Aorta (tissue), 5 donors: Measurements from ENCODE around the gene ISCA2. TPM values are rescaled to one million over a fixed set of nuclear protein-coding genes. Genes with fewer than 3 reads are reported as not detected.

ENCODE experiments used
- ATAC-seq: fragments of 200-7000 bp; cut with Tn5 transposase; one replicate; pipeline ENCODE4 v1.9.1; 2022; ENCODE audit warnings: moderate library complexity; ENCODE audit not compliant: low FRiP score
- DNase-seq, 2 donors: peaks; one replicate each; pipeline ENCODE4 v3.0.0-alpha.2; 2020
- H3K27ac ChIP-seq, 2 donors: one replicate each; pipeline ENCODE4 v1.5.1; 2013; ENCODE audit warnings: low read length in 2 of 2, mild to moderate bottlenecking in 2 of 2, moderate library complexity in 2 of 2, control low read depth in 1 of 2, inconsistent platforms in 1 of 2, low read depth in 1 of 2
- H3K27me3 ChIP-seq, 2 donors: one replicate each; pipeline ENCODE4 v1.6.1; 2013; ENCODE audit warnings: control low read depth in 1 of 2, low read length in 1 of 2, mild to moderate bottlenecking in 1 of 2, moderate library complexity in 1 of 2; ENCODE audit not compliant: insufficient read depth in 2 of 2, control insufficient read depth in 1 of 2
- H3K36me3 ChIP-seq, 2 donors: one replicate each; pipeline ENCODE4 v1.6.1; 2013; ENCODE audit warnings: control low read depth in 1 of 2, low read length in 1 of 2, mild to moderate bottlenecking in 1 of 2; ENCODE audit not compliant: insufficient read depth in 2 of 2, control insufficient read depth in 1 of 2
- H3K4me1 ChIP-seq, 2 donors: one replicate each; pipeline ENCODE4 v1.6.1; 2013; ENCODE audit warnings: low read length in 2 of 2, control low read depth in 1 of 2, mild to moderate bottlenecking in 1 of 2, moderate library complexity in 1 of 2; ENCODE audit not compliant: insufficient read depth in 2 of 2, control insufficient read depth in 1 of 2
- H3K4me3 ChIP-seq, 2 donors: one replicate each; pipeline ENCODE4 v1.5.1; 2013; ENCODE audit warnings: low read length in 2 of 2, control low read depth in 1 of 2, mild to moderate bottlenecking in 1 of 2
- H3K9me3 ChIP-seq: one replicate; pipeline ENCODE4 v1.6.1; 2013; ENCODE audit warnings: mild to moderate bottlenecking, low read length; ENCODE audit not compliant: control insufficient read depth
- WGBS, 2 donors: extraction: QIAGEN DNeasy Blood & Tissue Kit; methylation state at CpG; one replicate each; pipeline ENCODE4 v1.1.7; 2013; 5-methylcytosine and 5-hydroxymethylcytosine counted together
- intact Hi-C, 2 donors: fragments of 100-400 bp; cut with DNase I; formaldehyde crosslinking; loops; one replicate each; pipeline versions ENCODE4 v1.14.2 to v1.15.0; 2022
- polyA plus RNA-seq, 2 donors: library from polyadenylated mRNA; stranded (reverse); fragments of 200-250 nt; gene quantifications; one replicate each; pipeline ENCODE4 v1.2.3, GENCODE V29; 2013
- total RNA-seq, 2 donors: library from RNA; stranded (reverse); fragmentation: NEBNext Ultra II Directional; extraction: Animal tissue kit (Norgen Biotek cat#: 25700); gene quantifications; one replicate each; pipeline ENCODE4 v1.2.1, GENCODE V29; 2021
- donor health status: healthy with polysubstance abuse.
- donor health status: Bipolar disorder and iron deficiency.
- donor health status: DM: no; HTN: no; CAD: no.
- donor health status: DM: no; HTN: no; CAD: no.
- donor health status: DM: yes; HTN: yes; CAD: no.

Gene ISCA2
- total and polyA plus RNA-seq, 4 donors: 12.9 to 15.9 (median 14.5) TPM

DNA sequence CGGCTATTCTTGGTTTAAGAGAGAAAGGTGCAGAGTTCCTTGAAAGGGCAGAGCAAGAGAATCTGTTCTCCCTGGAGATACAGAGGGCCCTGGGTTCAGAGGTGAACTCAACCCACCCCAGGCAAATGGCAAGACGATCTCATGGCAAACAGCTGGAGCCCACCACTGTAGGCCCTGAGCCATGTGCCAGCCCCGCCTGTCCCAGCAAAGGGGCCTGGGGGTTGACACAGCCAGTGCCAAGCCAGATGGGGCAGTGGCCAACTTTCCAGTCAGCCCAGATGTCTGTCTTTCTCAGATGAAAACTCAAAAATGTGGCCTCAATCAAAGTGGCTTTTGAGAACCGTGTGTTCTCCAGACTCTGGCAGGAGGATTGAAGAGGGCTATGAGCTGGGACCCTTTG lies 51.8 kb downstream of the ISCA2 start:
- H3K9me3 ChIP-seq: no peaks in the 10 kb centered on the region
- no peaks in the 10 kb centered on the region for H3K27me3 ChIP-seq
- no peak overlapping the region for H3K4me3 ChIP-seq
- 26 to 35% methylated on average over 4 of the region's 4 CpGs for WGBS, 2 donors
- H3K4me1 ChIP-seq: peaks cover 0 to 6% of the 10 kb centered on the region in 2 donors
- DNase-seq (peak in 1 of 2 donors; percentile 54), ATAC-seq (no peak)
- H3K27ac ChIP-seq: peak overlapping the region in 1 of 2 donors; percentile 2
- peaks cover 2% of the 10 kb centered on the region in 2 donors for H3K36me3 ChIP-seq
- intact Hi-C loops: no loop called here

DNA sequence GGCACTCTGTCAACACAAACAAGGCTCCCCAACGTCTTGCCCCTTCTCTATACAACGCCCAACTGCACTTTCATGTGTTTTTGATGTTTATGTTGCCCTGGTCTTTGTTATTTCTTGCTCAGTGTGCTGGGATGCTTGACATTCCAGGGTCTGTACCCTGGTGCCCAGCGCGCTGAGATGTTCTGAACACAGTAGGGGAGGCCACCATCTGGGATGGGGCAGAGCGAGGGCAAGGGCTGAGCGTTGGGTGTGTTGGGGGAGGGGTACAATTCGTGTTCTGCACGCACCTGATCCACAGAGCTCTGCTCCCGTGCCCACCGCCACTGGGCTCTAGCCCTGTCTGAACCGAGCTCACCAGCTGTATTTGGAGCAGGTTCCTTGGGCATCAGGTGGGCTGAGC lies 52.9 kb downstream of the ISCA2 start:
- 36 to 44% methylated on average over 11 of the region's 11 CpGs for WGBS, 2 donors
- no peak overlapping the region for H3K4me3 ChIP-seq
- intact Hi-C loops: no loop called here
- H3K4me1 ChIP-seq: peaks cover 0 to 6% of the 10 kb centered on the region in 2 donors
- DNase-seq: no peak
- peaks cover 0 to 2% of the 10 kb centered on the region in 2 donors for H3K36me3 ChIP-seq
- no peaks in the 10 kb centered on the region for H3K27me3 ChIP-seq
- no peak for ATAC-seq
- H3K27ac ChIP-seq: peak overlapping the region; percentile 15 to 22
- H3K9me3 ChIP-seq: no peaks in the 10 kb centered on the region

Other genes starting within 250 kb of the ISCA2 start
- 100 to 1,000 TPM in 1 of 2 donors, 10 to 100 TPM in 1; 40.3 to 102 TPM for gene ABCD4, start 190.8 kb upstream of the ISCA2 start, total RNA-seq
- gene ABCD4, start 190.8 kb upstream of the ISCA2 start, polyA plus RNA-seq: 10 to 100 TPM; 10.5 to 67.5 TPM
- not detected for gene VRTN, start 145.3 kb upstream of the ISCA2 start, total RNA-seq
- not detected for gene VRTN, start 145.3 kb upstream of the ISCA2 start, polyA plus RNA-seq
- gene SYNDIG1L, start 67.6 kb upstream of the ISCA2 start, total RNA-seq: 1 to 10 TPM in 1 of 2 donors, under 1 TPM in 1; 0.94 to 1.2 TPM
- under 1 TPM; 0.38 to 0.64 TPM for gene SYNDIG1L, start 67.6 kb upstream of the ISCA2 start, polyA plus RNA-seq
- gene NPC2, start 460 bp upstream of the ISCA2 start, total RNA-seq: 100 to 1,000 TPM; 204 to 277 TPM
- 100 to 1,000 TPM; 245 to 389 TPM for gene NPC2, start 460 bp upstream of the ISCA2 start, polyA plus RNA-seq
- gene LTBP2, start 118.5 kb downstream of the ISCA2 start, total RNA-seq: 100 to 1,000 TPM; 209 to 363 TPM
- 100 to 1,000 TPM in 1 of 2 donors, 10 to 100 TPM in 1; 40.4 to 247 TPM for gene LTBP2, start 118.5 kb downstream of the ISCA2 start, polyA plus RNA-seq
- gene AREL1, start 219.3 kb downstream of the ISCA2 start, total RNA-seq: 10 to 100 TPM; 32.7 to 35.7 TPM
- 10 to 100 TPM in 1 of 2 donors, 1 to 10 TPM in 1; 3.9 to 11.1 TPM for gene AREL1, start 219.3 kb downstream of the ISCA2 start, polyA plus RNA-seq
- gene FCF1, start 219.4 kb downstream of the ISCA2 start, total RNA-seq: 10 to 100 TPM; 40.8 to 42.4 TPM
- gene FCF1, start 219.4 kb downstream of the ISCA2 start, polyA plus RNA-seq: 10 to 100 TPM; 22.6 to 25.9 TPM